GM12865 (cell line): ENCODE measurements around the gene VAV3.

ENCODE experiments used
- DNase-seq: peaks from one replicate; pipeline ENCODE4 v3.0.0; 2010; ENCODE audit warnings: low read depth
- H3K4me3 ChIP-seq: 2 replicates; pipeline ENCODE4 v1.5.1; 2011; ENCODE audit warnings: mild to moderate bottlenecking, low read depth, low read length, control low read depth
- TF ChIP-seq, protein P1 (sequence below): IDR thresholded peaks from 2 replicates; pipeline ENCODE4 v1.5.1; 2011; ENCODE audit warnings: low read length, control low read depth, low read depth, inconsistent platforms; ENCODE audit not compliant: insufficient read depth; ENCODE audit errors: missing control alignments

VAV3 gene

GRCh38 chr1:107794571-107794970 lies 170.4 kb downstream of the VAV3 start:
- no peak for DNase-seq
- TF ChIP-seq, protein P1, sequence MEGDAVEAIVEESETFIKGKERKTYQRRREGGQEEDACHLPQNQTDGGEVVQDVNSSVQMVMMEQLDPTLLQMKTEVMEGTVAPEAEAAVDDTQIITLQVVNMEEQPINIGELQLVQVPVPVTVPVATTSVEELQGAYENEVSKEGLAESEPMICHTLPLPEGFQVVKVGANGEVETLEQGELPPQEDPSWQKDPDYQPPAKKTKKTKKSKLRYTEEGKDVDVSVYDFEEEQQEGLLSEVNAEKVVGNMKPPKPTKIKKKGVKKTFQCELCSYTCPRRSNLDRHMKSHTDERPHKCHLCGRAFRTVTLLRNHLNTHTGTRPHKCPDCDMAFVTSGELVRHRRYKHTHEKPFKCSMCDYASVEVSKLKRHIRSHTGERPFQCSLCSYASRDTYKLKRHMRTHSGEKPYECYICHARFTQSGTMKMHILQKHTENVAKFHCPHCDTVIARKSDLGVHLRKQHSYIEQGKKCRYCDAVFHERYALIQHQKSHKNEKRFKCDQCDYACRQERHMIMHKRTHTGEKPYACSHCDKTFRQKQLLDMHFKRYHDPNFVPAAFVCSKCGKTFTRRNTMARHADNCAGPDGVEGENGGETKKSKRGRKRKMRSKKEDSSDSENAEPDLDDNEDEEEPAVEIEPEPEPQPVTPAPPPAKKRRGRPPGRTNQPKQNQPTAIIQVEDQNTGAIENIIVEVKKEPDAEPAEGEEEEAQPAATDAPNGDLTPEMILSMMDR: no peak
- H3K4me3 ChIP-seq: no peak overlapping the region

- TF ChIP-seq, protein P1: no peak
- no peak overlapping the region for H3K4me3 ChIP-seq
- no peak for DNase-seq
Measured at GRCh38 chr1:107793896-107794453, 171.0 kb downstream of the VAV3 start.

GRCh38 chr1:107791348-107791747 lies 173.6 kb downstream of the VAV3 start:
- no peak for DNase-seq
- TF ChIP-seq, protein P1: no peak
- H3K4me3 ChIP-seq: no peak overlapping the region

- DNase-seq: no peak
- no peak overlapping the region for H3K4me3 ChIP-seq
- TF ChIP-seq, protein P1: no peak
Measured at GRCh38 chr1:107789817-107790524, 175.0 kb downstream of the VAV3 start.

GRCh38 chr1:107788206-107789202 lies 176.5 kb downstream of the VAV3 start:
- no peak overlapping the region for H3K4me3 ChIP-seq
- TF ChIP-seq, protein P1: no peak

DNA sequence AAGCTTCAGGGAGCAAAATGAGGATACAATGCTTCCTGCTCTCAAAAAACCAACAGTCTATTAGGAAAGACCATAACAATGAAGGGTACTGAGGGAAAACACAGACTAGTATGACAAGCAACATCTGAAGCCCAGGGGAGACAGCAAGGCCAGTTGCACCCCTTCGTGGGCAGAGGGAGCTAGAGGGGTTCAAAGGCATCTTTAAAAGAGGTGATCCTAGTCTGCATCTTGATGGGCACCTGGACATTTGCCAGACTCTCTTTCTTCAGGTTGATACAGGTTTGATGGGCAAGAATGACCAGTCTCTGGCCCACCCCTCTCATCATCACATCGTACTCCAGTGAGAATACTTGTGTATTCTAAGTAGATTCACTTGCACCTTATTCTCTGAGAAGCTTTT lies 177.7 kb downstream of the VAV3 start:
- TF ChIP-seq, protein P1: peak; percentile 37
- H3K4me3 ChIP-seq: no peak overlapping the region
- DNase-seq: peak; percentile 56

More at GRCh38 chr1:107788206-107789202, 176.5 kb downstream of the VAV3 start:
- no peak for DNase-seq
